CD4-positive, alpha-beta memory T cell (primary cell): Measurements from ENCODE around the gene GPATCH2. TPM values are rescaled to one million over a fixed set of nuclear protein-coding genes. Genes with fewer than 3 reads are reported as not detected.

Experiments
- CTCF ChIA-PET: fragments of 350-600 bp; sonication (Branson Sonifier 250); formaldehyde crosslinking; loops from one replicate; lab custom pipeline; 2021; ENCODE audit warnings: inconsistent platforms; ENCODE audit not compliant: partially characterized antibody; lab: Charles Lee
- POLR2A ChIA-PET: fragments of 350-600 bp; sonication (Branson Sonifier 250); formaldehyde crosslinking; loops from one replicate; lab custom pipeline; 2021; ENCODE audit not compliant: partially characterized antibody; lab: Charles Lee
- DNase-seq, 5 donors: peaks; one replicate each; pipeline versions ENCODE4 v3.0.0 to v3.0.0-alpha.2; 2020 to 2022; ENCODE audit warnings: mixed read lengths in 1 of 5
- H3K27ac ChIP-seq: one replicate; pipeline ENCODE4 v1.7.0; 2013; ENCODE audit warnings: low read depth, low read length
- H3K27me3 ChIP-seq: 2 replicates; pipeline ENCODE4 v1.7.0; 2013; ENCODE audit warnings: mild to moderate bottlenecking, low read length, moderate library complexity; ENCODE audit not compliant: insufficient read depth
- H3K36me3 ChIP-seq: 2 replicates; pipeline ENCODE4 v1.7.0; 2013; ENCODE audit warnings: mild to moderate bottlenecking, low read length, moderate library complexity; ENCODE audit not compliant: insufficient read depth
- H3K4me1 ChIP-seq: 2 replicates; pipeline ENCODE4 v1.7.0; 2013; ENCODE audit warnings: mild to moderate bottlenecking, low read length, moderate library complexity; ENCODE audit not compliant: insufficient read depth
- H3K4me3 ChIP-seq, 2 donors: one replicate each; pipeline ENCODE4 v1.7.0; 2013; ENCODE audit warnings: low read length in 2 of 2, mild to moderate bottlenecking in 1 of 2
- H3K9me3 ChIP-seq, 2 donors: one replicate each; pipeline ENCODE4 v1.7.0; 2013; ENCODE audit warnings: low read length in 2 of 2, control low read depth in 1 of 2; ENCODE audit not compliant: control insufficient read depth in 1 of 2
- H3K27ac Mint-ChIP-seq, 7 donors: one replicate each; pipeline ENCODE4 v1.8.0; 2020 to 2021; ENCODE audit warnings: mixed read lengths in 7 of 7, mild to moderate bottlenecking in 6 of 7, inconsistent platforms in 3 of 7, moderate library complexity in 3 of 7
- H3K27me3 Mint-ChIP-seq, 2 donors: one replicate each; pipeline ENCODE4 v1.8.0; 2020 to 2021; ENCODE audit warnings: mixed read lengths in 2 of 2
- H3K36me3 Mint-ChIP-seq, 2 donors: one replicate each; pipeline ENCODE4 v1.8.0; 2020 to 2021; ENCODE audit warnings: mixed read lengths in 2 of 2, inconsistent platforms in 1 of 2, mild to moderate bottlenecking in 1 of 2
- H3K4me1 Mint-ChIP-seq, 4 donors: one replicate each; pipeline ENCODE4 v1.8.0; 2020 to 2021; ENCODE audit warnings: mixed read lengths in 4 of 4, mild to moderate bottlenecking in 1 of 4
- H3K4me3 Mint-ChIP-seq, 8 donors: one replicate each; pipeline ENCODE4 v1.8.0; 2020 to 2021; ENCODE audit warnings: mixed read lengths in 8 of 8, mild to moderate bottlenecking in 7 of 8, moderate library complexity in 6 of 8, inconsistent platforms in 3 of 8
- H3K9me3 Mint-ChIP-seq, 8 donors: one replicate each; pipeline ENCODE4 v1.8.0; 2020 to 2021; ENCODE audit warnings: mixed read lengths in 8 of 8, mild to moderate bottlenecking in 5 of 8, inconsistent platforms in 3 of 8, moderate library complexity in 1 of 8
- intact Hi-C: fragments of 100-400 bp; cut with micrococcal nuclease; formaldehyde crosslinking; loops from one replicate; pipeline ENCODE4 v1.15.1; 2023
- polyA plus RNA-seq, 2 donors: library from polyadenylated mRNA; unstranded; fragments of 300-500 nt; fragmentation: Illumina TruSeq; gene quantifications; one replicate each; pipeline ENCODE4 v1.2.3, GENCODE V29; 2021
- total RNA-seq, 2 experiments: library from RNA; stranded (reverse); gene quantifications; one replicate each; pipeline ENCODE4 v1.2.3, GENCODE V29; 2021

The GPATCH2 gene
- total and polyA plus RNA-seq, 4 experiments from 2014 or later, result 1.8 to 11.3 (median 6.5) TPM

- no peaks in the 10 kb centered on the region for H3K9me3 ChIP-seq
- no peaks in the 10 kb centered on the region for H3K27me3 ChIP-seq
- no peaks in the 10 kb centered on the region for H3K4me1 Mint-ChIP-seq
- CTCF ChIA-PET, result no interaction called here
- H3K36me3 Mint-ChIP-seq, result peaks cover 12 to 44% of the 10 kb centered on the region in 2 donors
- DNase-seq, result no peak
- H3K4me3 Mint-ChIP-seq, result no peak overlapping the region
- intact Hi-C loops, result no loop called here
- no peaks in the 10 kb centered on the region for H3K9me3 Mint-ChIP-seq
- H3K36me3 ChIP-seq, result no peaks in the 10 kb centered on the region
- no peak overlapping the region for H3K27ac Mint-ChIP-seq
- no peaks in the 10 kb centered on the region for H3K4me1 ChIP-seq
- POLR2A ChIA-PET, result no interaction called here
- no peak overlapping the region for H3K4me3 ChIP-seq
- H3K27ac ChIP-seq, result no peak overlapping the region
- no peaks in the 10 kb centered on the region for H3K27me3 Mint-ChIP-seq
Measured at GRCh38 chr1:217456261-217456660, 174.6 kb downstream of the GPATCH2 start.

- H3K36me3 Mint-ChIP-seq, result peaks cover 17 to 51% of the 10 kb centered on the region in 2 donors
- Histone ChIP-seq H3K4me3 (no peak overlapping the region), H3K27ac (no peak overlapping the region), H3K4me1 (no peaks in the 10 kb centered on the region), H3K36me3 (no peaks in the 10 kb centered on the region), H3K27me3 (no peaks in the 10 kb centered on the region), H3K9me3 (no peaks in the 10 kb centered on the region)
- no peak overlapping the region for H3K4me3 Mint-ChIP-seq
- no peak overlapping the region for H3K27ac Mint-ChIP-seq
- no peaks in the 10 kb centered on the region for H3K27me3 Mint-ChIP-seq
- H3K4me1 Mint-ChIP-seq, result no peaks in the 10 kb centered on the region
- ChIA-PET POLR2A (no interaction called here), CTCF (no interaction called here)
- H3K9me3 Mint-ChIP-seq, result no peaks in the 10 kb centered on the region
- DNase-seq, result no peak
- intact Hi-C loops, result no loop called here
Measured at GRCh38 chr1:217453816-217454215, 177.1 kb downstream of the GPATCH2 start.

GRCh38 chr1:217449370-217449769 is 181.5 kb downstream of the GPATCH2 start:
- Mint-ChIP-seq H3K9me3 (peaks cover 0 to 5% (median 0%) of the 10 kb centered on the region in 8 donors), H3K27me3 (no peaks in the 10 kb centered on the region), H3K4me1 (no peaks in the 10 kb centered on the region), H3K36me3 (peaks cover 35 to 52% of the 10 kb centered on the region in 2 donors), H3K4me3 (no peak overlapping the region), H3K27ac (peak overlapping the region in 1 of 7 donors; percentile 46)
- Histone ChIP-seq H3K27ac (no peak overlapping the region), H3K36me3 (no peaks in the 10 kb centered on the region), H3K4me3 (no peak overlapping the region), H3K27me3 (no peaks in the 10 kb centered on the region), H3K4me1 (no peaks in the 10 kb centered on the region), H3K9me3 (no peaks in the 10 kb centered on the region)
- CTCF ChIA-PET, result no interaction called here
- DNase-seq, result no peak
- intact Hi-C loops, result no loop called here
- POLR2A ChIA-PET, result no interaction called here

- DNase-seq, result no peak
- H3K4me3 Mint-ChIP-seq, result no peak overlapping the region
- H3K27ac ChIP-seq, result no peak overlapping the region
- peaks cover 2 to 24% (median 8%) of the 10 kb centered on the region in 8 donors for H3K9me3 Mint-ChIP-seq
- H3K36me3 ChIP-seq, result no peaks in the 10 kb centered on the region
- no peak overlapping the region for H3K4me3 ChIP-seq
- peaks cover 61 to 82% of the 10 kb centered on the region in 2 donors for H3K36me3 Mint-ChIP-seq
- CTCF ChIA-PET, result no interaction called here
- H3K9me3 ChIP-seq, result no peaks in the 10 kb centered on the region
- H3K4me1 ChIP-seq, result no peaks in the 10 kb centered on the region
- H3K4me1 Mint-ChIP-seq, result no peaks in the 10 kb centered on the region
- no peaks in the 10 kb centered on the region for H3K27me3 Mint-ChIP-seq
- POLR2A ChIA-PET, result no interaction called here
- no peaks in the 10 kb centered on the region for H3K27me3 ChIP-seq
- no peak overlapping the region for H3K27ac Mint-ChIP-seq
- intact Hi-C loops, result no loop called here
Measured at GRCh38 chr1:217443845-217444244, 187.0 kb downstream of the GPATCH2 start.

GRCh38 chr1:217437376-217437775 is 193.5 kb downstream of the GPATCH2 start:
- Mint-ChIP-seq H3K9me3 (peaks cover 4 to 23% (median 9%) of the 10 kb centered on the region in 8 donors), H3K27ac (no peak overlapping the region), H3K36me3 (peaks cover 55% of the 10 kb centered on the region in 2 donors), H3K4me3 (no peak overlapping the region), H3K4me1 (no peaks in the 10 kb centered on the region), H3K27me3 (no peaks in the 10 kb centered on the region)
- H3K27me3 ChIP-seq, result no peaks in the 10 kb centered on the region
- no peak overlapping the region for H3K4me3 ChIP-seq
- intact Hi-C loops, result no loop called here
- CTCF ChIA-PET, result interaction anchor here (0.9 kb wide), 1 partner anchor 23 kb away, joined by 3 read pairs; no protein-coding TSS in a partner anchor
- H3K9me3 ChIP-seq, result no peaks in the 10 kb centered on the region
- POLR2A ChIA-PET, result no interaction called here
- no peaks in the 10 kb centered on the region for H3K36me3 ChIP-seq
- DNase-seq, result no peak
- H3K4me1 ChIP-seq, result no peaks in the 10 kb centered on the region
- no peak overlapping the region for H3K27ac ChIP-seq

- Histone ChIP-seq H3K4me3 (no peak overlapping the region), H3K9me3 (no peaks in the 10 kb centered on the region), H3K4me1 (no peaks in the 10 kb centered on the region), H3K27ac (no peak overlapping the region), H3K36me3 (no peaks in the 10 kb centered on the region), H3K27me3 (no peaks in the 10 kb centered on the region)
- H3K4me1 Mint-ChIP-seq, result no peaks in the 10 kb centered on the region
- intact Hi-C loops, result no loop called here
- H3K9me3 Mint-ChIP-seq, result peaks cover 4 to 14% (median 7%) of the 10 kb centered on the region in 8 donors
- H3K4me3 Mint-ChIP-seq, result no peak overlapping the region
- ChIA-PET CTCF (no interaction called here), POLR2A (no interaction called here)
- no peak for DNase-seq
- H3K27ac Mint-ChIP-seq, result no peak overlapping the region
- H3K27me3 Mint-ChIP-seq, result no peaks in the 10 kb centered on the region
- peaks cover 45 to 50% of the 10 kb centered on the region in 2 donors for H3K36me3 Mint-ChIP-seq
Measured at GRCh38 chr1:217435204-217435603, 195.7 kb downstream of the GPATCH2 start.

- Histone ChIP-seq H3K4me1 (no peaks in the 10 kb centered on the region), H3K36me3 (no peaks in the 10 kb centered on the region), H3K9me3 (no peaks in the 10 kb centered on the region), H3K4me3 (no peak overlapping the region), H3K27me3 (no peaks in the 10 kb centered on the region), H3K27ac (no peak overlapping the region)
- POLR2A ChIA-PET, result no interaction called here
- no peak overlapping the region for H3K27ac Mint-ChIP-seq
- H3K36me3 Mint-ChIP-seq, result peaks cover 33 to 34% of the 10 kb centered on the region in 2 donors
- no peak for DNase-seq
- H3K9me3 Mint-ChIP-seq, result peaks cover 0 to 4% (median under 1%) of the 10 kb centered on the region in 8 donors
- H3K27me3 Mint-ChIP-seq, result no peaks in the 10 kb centered on the region
- intact Hi-C loops, result no loop called here
- no peaks in the 10 kb centered on the region for H3K4me1 Mint-ChIP-seq
- CTCF ChIA-PET, result no interaction called here
- no peak overlapping the region for H3K4me3 Mint-ChIP-seq
Measured at GRCh38 chr1:217433664-217434063, 197.2 kb downstream of the GPATCH2 start.

GRCh38 chr1:217432339-217432738 is 198.6 kb downstream of the GPATCH2 start:
- intact Hi-C loops, result no loop called here
- DNase-seq, result no peak
- Histone ChIP-seq H3K9me3 (no peaks in the 10 kb centered on the region), H3K36me3 (no peaks in the 10 kb centered on the region), H3K27ac (no peak overlapping the region), H3K4me1 (no peaks in the 10 kb centered on the region), H3K4me3 (no peak overlapping the region), H3K27me3 (no peaks in the 10 kb centered on the region)
- Mint-ChIP-seq H3K27me3 (no peaks in the 10 kb centered on the region), H3K4me1 (no peaks in the 10 kb centered on the region), H3K4me3 (no peak overlapping the region), H3K36me3 (peaks cover 24 to 25% of the 10 kb centered on the region in 2 donors), H3K27ac (no peak overlapping the region), H3K9me3 (no peaks in the 10 kb centered on the region)
- CTCF ChIA-PET, result no interaction called here
- POLR2A ChIA-PET, result no interaction called here
